ENCODE measurements around the gene CHCHD6.

DNA sequence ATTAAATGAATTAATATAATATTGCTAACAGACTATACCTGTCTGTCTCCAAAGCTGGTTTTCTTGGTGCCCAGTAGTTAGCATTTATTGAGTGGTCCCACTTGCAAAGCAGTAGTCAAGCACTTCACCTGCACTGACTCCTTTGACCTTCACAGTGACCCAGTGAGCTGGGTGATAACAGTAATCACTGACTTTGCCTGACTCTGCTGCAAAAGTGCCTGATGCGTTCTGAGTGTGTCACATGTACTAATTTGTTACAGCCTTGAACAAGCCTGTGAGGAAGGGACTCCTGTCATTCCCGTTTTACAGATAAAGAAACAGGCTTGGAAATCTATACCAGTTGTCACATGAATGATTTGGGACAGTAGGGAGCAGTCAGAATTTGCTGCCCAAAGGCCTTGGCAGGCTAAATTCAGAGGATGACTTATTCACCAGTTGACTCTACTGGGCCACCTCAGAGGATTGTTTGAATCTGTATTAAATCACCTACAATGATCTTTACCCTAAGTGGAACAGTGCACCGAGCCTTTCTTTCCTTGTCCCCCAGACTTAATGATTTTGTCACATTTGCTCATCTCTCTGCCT, 162.2 kb downstream of the CHCHD6 start:
- TF ChIP-seq, protein P1, sequence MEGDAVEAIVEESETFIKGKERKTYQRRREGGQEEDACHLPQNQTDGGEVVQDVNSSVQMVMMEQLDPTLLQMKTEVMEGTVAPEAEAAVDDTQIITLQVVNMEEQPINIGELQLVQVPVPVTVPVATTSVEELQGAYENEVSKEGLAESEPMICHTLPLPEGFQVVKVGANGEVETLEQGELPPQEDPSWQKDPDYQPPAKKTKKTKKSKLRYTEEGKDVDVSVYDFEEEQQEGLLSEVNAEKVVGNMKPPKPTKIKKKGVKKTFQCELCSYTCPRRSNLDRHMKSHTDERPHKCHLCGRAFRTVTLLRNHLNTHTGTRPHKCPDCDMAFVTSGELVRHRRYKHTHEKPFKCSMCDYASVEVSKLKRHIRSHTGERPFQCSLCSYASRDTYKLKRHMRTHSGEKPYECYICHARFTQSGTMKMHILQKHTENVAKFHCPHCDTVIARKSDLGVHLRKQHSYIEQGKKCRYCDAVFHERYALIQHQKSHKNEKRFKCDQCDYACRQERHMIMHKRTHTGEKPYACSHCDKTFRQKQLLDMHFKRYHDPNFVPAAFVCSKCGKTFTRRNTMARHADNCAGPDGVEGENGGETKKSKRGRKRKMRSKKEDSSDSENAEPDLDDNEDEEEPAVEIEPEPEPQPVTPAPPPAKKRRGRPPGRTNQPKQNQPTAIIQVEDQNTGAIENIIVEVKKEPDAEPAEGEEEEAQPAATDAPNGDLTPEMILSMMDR (IDR thresholded peaks at IDR 0.05; ENCODE audit: low read depth, low read length), result no peak
- no peak for TF ChIP-seq EZH2phosphoT487 (IDR thresholded peaks at IDR 0.05; ENCODE audit: low read depth)
